ENCODE data around the gene GIMAP8. TPM values are rescaled to one million over a fixed set of nuclear protein-coding genes. Genes with fewer than 3 reads are reported as not detected.

Gene GIMAP8
- polyA plus RNA-seq, 1 of the 3 experiments (the other 2 are of a cell fraction) = not detected

GRCh38 chr7:150502519-150502918 lies 52.1 kb downstream of the GIMAP8 start:
- no peaks in the 10 kb centered on the region for H3F3A ChIP-seq (replicated peaks; ENCODE audit: insufficient read depth)
- H3K4me3 ChIP-seq (ENCODE audit: low read depth in 2 of 2, low read length in 1 of 2) = no peak overlapping the region
- H4K20me1 ChIP-seq (ENCODE audit: insufficient read depth) = no peaks in the 10 kb centered on the region
- H3K9me3 ChIP-seq = no peaks in the 10 kb centered on the region
- no peak overlapping the region for H3K27ac ChIP-seq (ENCODE audit: low read depth in 2 of 2, low read length in 1 of 2)
- H3K9ac ChIP-seq = no peak overlapping the region
- ChIA-PET POLR2A (no interaction called here), CTCF (interaction anchor here (1.9 kb wide), 1 partner anchor 12 kb away, joined by 5 read pairs; the partner anchor contains the start of gene GIMAP7)
- TF ChIP-seq GATA2 (CRISPR knock-in tag; IDR thresholded peaks at IDR 0.05) (no peak), ELF1 (IDR thresholded peaks at IDR 0.05) (no peak), USF2 (IDR thresholded peaks at IDR 0.05; ENCODE audit: borderline replicate concordance, low read depth, low read length) (no peak), GABPA (IDR thresholded peaks at IDR 0.05; ENCODE audit: low read depth) (no peak), MAX (IDR thresholded peaks at IDR 0.05; ENCODE audit: low read depth) (no peak), ZBTB33 (IDR thresholded peaks at IDR 0.05; ENCODE audit: borderline replicate concordance, low read depth) (no peak), FOXM1 (IDR thresholded peaks at IDR 0.05; ENCODE audit: low read depth) (no peak), IRF3 (IDR thresholded peaks at IDR 0.05; ENCODE audit: low read depth, low read length) (no peak), FOXJ3 (CRISPR knock-in tag; IDR thresholded peaks at IDR 0.05) (no peak), TCF12 (IDR thresholded peaks at IDR 0.05) (no peak)
- H3K9me2 ChIP-seq = no peaks in the 10 kb centered on the region
- no peak overlapping the region for H3K4me2 ChIP-seq
- no peak overlapping the region for H2AFZ ChIP-seq (ENCODE audit: low read depth)
- H3K27me3 ChIP-seq (ENCODE audit: insufficient read depth) = no peaks in the 10 kb centered on the region; the same call in 1 of the 2 replicates
- no peak for DNase-seq
- no peaks in the 10 kb centered on the region for H3K4me1 ChIP-seq (ENCODE audit: control insufficient read depth in 1 of 2, insufficient read depth in 2 of 2, low read depth in 1 of 2, low read length in 1 of 2)
- no peaks in the 10 kb centered on the region for H3K79me2 ChIP-seq (ENCODE audit: insufficient read depth)
- H3K36me3 ChIP-seq (replicated peaks in 1 of 2; ENCODE audit: control insufficient read depth in 1 of 2, insufficient read depth in 2 of 2, low read length in 1 of 2) = no peaks in the 10 kb centered on the region

DNA sequence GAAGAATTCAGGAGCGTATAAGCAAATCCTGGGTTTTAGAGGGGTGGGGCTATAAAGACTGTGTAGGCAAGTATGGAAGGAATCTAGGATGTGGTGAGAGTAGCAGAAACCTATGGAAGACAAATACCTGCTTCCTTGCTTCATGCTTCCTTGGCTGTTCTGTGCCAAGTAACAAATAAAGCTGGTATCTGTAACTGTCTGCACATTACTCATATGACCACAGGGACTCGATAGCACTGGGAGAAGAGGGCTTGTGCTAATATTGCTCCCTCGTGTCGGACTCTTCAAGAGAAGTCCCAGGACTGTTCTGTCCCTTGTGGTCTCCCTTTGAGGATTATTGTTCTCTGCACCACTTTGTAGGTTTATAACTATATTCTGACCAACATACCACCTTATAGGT lies 52.7 kb downstream of the GIMAP8 start:
- Histone ChIP-seq H2AFZ (ENCODE audit: low read depth) (no peak overlapping the region), H3K79me2 (ENCODE audit: insufficient read depth) (no peaks in the 10 kb centered on the region), H3F3A (replicated peaks; ENCODE audit: insufficient read depth) (no peaks in the 10 kb centered on the region), H3K4me3 (ENCODE audit: low read depth in 2 of 2, low read length in 1 of 2) (no peak overlapping the region), H4K20me1 (ENCODE audit: insufficient read depth) (no peaks in the 10 kb centered on the region), H3K4me2 (no peak overlapping the region), H3K4me1 (ENCODE audit: control insufficient read depth in 1 of 2, insufficient read depth in 2 of 2, low read depth in 1 of 2, low read length in 1 of 2) (no peaks in the 10 kb centered on the region), H3K27ac (ENCODE audit: low read depth in 2 of 2, low read length in 1 of 2) (no peak overlapping the region), H3K9me3 (no peaks in the 10 kb centered on the region), H3K9me2 (no peaks in the 10 kb centered on the region), H3K9ac (no peak overlapping the region), H3K36me3 (replicated peaks in 1 of 2; ENCODE audit: control insufficient read depth in 1 of 2, insufficient read depth in 2 of 2, low read length in 1 of 2) (no peaks in the 10 kb centered on the region), H3K27me3 (ENCODE audit: insufficient read depth) (no peaks in the 10 kb centered on the region; the same call in 1 of the 2 replicates)
- no peak for DNase-seq
- POLR2A ChIA-PET = no interaction called here
- TF ChIP-seq POLR2AphosphoS5 (IDR thresholded peaks at IDR 0.05; ENCODE audit: low read depth, low read length) (no peak), IRF3 (IDR thresholded peaks at IDR 0.05; ENCODE audit: low read depth, low read length) (no peak), TCF12 (IDR thresholded peaks at IDR 0.05) (no peak), JUND (IDR thresholded peaks at IDR 0.05) (no peak), ELF1 (IDR thresholded peaks at IDR 0.05) (no peak), ZBTB33 (IDR thresholded peaks at IDR 0.05; ENCODE audit: borderline replicate concordance, low read depth) (no peak)
- 6% methylated on average over 4 of the region's 4 CpGs for WGBS (ENCODE audit: low lambda C conversion rate)
- CTCF ChIA-PET = interaction anchor here (1.9 kb wide), 1 partner anchor 11 kb away, joined by 5 read pairs; the partner anchor contains the start of gene GIMAP7
